K562 (cell line): ENCODE results near the gene GDF15. TPM values are rescaled to one million over a fixed set of nuclear protein-coding genes. Genes with fewer than 3 reads are reported as not detected.
A peak's percentile ranks its signal among the peaks of the same experiment; 100 is the strongest.

Experiments used
- BCOR ChIP-seq: fragments of 450-650 bp; IDR thresholded peaks from 2 replicates; pipeline ENCODE4 v1.6.1; 2016
- CCNT2 ChIP-seq: IDR thresholded peaks from 2 replicates; pipeline ENCODE4 v1.6.1; 2011; ENCODE audit warnings: borderline replicate concordance, low read depth, mild to moderate bottlenecking, moderate library complexity, mixed read lengths, low read length; ENCODE audit not compliant: insufficient read length; ENCODE audit errors: extremely low read depth
- CTCFL ChIP-seq: IDR thresholded peaks from 2 replicates; pipeline ENCODE4 v1.6.1; 2011; ENCODE audit warnings: borderline replicate concordance, low read depth, mild to moderate bottlenecking, moderate library complexity, low read length; ENCODE audit not compliant: insufficient read depth, poor library complexity, severe bottlenecking
- ETV1 ChIP-seq: fragments of 450-650 bp; conservative IDR thresholded peaks from 2 replicates; pipeline ENCODE4 v1.6.1; 2016; ENCODE audit warnings: missing genetic modification characterization, control low read depth, low read depth, missing compliant biosample characterization
- KDM1A ChIP-seq, 2 experiments: fragments of 450-650 bp; IDR thresholded peaks; 2 replicates each; pipeline ENCODE4 v1.6.1; 2016; ENCODE audit warnings: mild to moderate bottlenecking in 2 of 2
- PTBP1 ChIP-seq: fragments of 200-400 bp; formaldehyde crosslinking; IDR thresholded peaks from 2 replicates; pipeline ENCODE4 v1.6.1; 2017; ENCODE audit warnings: low read depth, low read length
- ZBTB2 ChIP-seq: fragments of 450-650 bp; IDR thresholded peaks from 2 replicates; pipeline ENCODE4 v1.6.1; 2016; ENCODE audit warnings: antibody characterized with exemption
- ZBTB7A ChIP-seq: IDR thresholded peaks from 2 replicates; pipeline ENCODE4 v1.6.1; 2011; ENCODE audit warnings: low read depth, mild to moderate bottlenecking, low read length, moderate library complexity, borderline replicate concordance; ENCODE audit not compliant: control insufficient read depth
- polyA plus RNA-seq, 8 experiments: library from polyadenylated mRNA; depleted of rRNA in 4 of 8; stranded (reverse) in 5 of 8; unstranded in 3 of 8; fragments of >200 nt; fragmentation: Nextera tagmentation in 2 of 8; fragmentation: Illumina TruSeq in 1 of 8; extraction: Ambion mirVana in 2 of 8; extraction: Trizol in 1 of 8; gene quantifications; 2 replicates each; pipeline versions ENCODE4 v1.2.1 to v1.2.3, GENCODE V29; 2011 to 2014; ENCODE audit warnings: inconsistent platforms in 1 of 8, missing spikeins in 1 of 8
- total RNA-seq, 7 experiments: library from RNA; depleted of rRNA in 6 of 7; stranded (reverse); fragments of >200 nt in 6 of 7; fragmentation: Illumina TruSeq in 2 of 7; extraction: Trizol in 2 of 7; gene quantifications; 2 replicates each; pipeline versions ENCODE4 v1.2.1 to v1.2.3, GENCODE V29; 2011 to 2021; ENCODE audit warnings: low replicate concordance in 1 of 7
- TF ChIP-seq, protein P1 (sequence below): fragments of 450-650 bp; IDR thresholded peaks from 2 replicates; pipeline ENCODE4 v1.6.1; 2018; ENCODE audit warnings: mild to moderate bottlenecking, low read depth; ENCODE audit not compliant: partially characterized antibody

The GDF15 gene
- total and polyA plus RNA-seq, 9 of the 15 experiments (the other 6 are each of a cell fraction or from before 2014, with no cell fraction given), result 2.3 to 82.4 (median 12.5) TPM

DNA sequence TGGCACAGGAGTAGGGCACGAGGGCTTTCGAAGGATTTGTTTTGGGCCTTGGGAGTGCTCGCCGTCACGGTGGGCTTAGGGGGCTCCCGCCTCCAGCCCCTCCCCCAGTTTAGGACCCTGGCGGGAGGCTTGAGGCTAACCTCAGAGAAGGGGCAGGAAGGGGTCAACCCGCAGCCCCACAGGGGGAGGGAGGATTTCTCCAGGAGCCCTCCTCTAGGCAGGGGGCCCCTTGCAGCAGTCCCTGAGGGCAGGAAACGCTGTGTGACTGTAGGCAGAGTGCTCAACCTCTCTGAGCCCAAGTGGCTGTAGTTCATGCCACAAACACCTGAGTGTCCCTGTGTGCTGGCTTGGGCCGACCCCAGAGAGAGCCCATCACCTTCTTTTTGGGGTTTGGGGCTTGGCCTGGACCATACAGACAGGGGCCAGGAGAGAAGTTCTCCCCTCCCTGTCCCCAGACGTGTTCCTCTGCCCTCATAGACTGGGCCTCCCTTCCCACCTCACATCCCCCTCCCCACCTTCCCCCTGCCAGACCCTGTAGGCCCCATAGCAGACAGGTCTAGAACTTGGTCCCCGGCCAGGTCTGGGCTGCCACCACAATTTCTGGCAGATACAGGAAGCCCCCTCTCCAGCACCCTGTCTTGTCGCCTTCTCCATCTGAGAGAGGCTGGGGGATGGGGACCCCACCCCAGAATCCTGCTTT lies 43.9 kb downstream of the GDF15 start (continued):
- TF ChIP-seq CTCFL (no peak), PTBP1 (peak; percentile 86; the same call in 1 of the 2 replicates), CCNT2 (no peak), ZBTB2 (no peak), ZBTB7A (peak; percentile 61; the same call in 1 of the 2 replicates), KDM1A (IDR thresholded peaks at IDR 0.05) (peak; percentile 47 to 75), BCOR (peak; percentile 74), ETV1 (tag) (no peak)
- TF ChIP-seq, protein P1, sequence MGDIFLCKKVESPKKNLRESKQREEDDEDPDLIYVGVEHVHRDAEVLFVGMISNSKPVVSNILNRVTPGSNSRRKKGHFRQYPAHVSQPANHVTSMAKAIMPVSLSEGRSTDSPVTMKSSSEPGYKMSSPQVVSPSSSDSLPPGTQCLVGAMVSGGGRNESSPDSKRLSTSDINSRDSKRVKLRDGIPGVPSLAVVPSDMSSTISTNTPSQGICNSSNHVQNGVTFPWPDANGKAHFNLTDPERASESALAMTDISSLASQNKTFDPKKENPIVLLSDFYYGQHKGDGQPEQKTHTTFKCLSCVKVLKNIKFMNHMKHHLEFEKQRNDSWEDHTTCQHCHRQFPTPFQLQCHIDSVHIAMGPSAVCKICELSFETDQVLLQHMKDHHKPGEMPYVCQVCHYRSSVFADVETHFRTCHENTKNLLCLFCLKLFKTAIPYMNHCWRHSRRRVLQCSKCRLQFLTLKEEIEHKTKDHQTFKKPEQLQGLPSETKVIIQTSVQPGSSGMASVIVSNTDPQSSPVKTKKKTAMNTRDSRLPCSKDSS, result no peak
- TF ChIP-seq, all 486 proteins: peak for 9
